Psoas muscle (tissue), 8 donors: Measurements from ENCODE around the gene RABL6. TPM values are rescaled to one million over a fixed set of nuclear protein-coding genes. Genes with fewer than 3 reads are reported as not detected.

Experiments used
- ATAC-seq, 4 donors: fragments of 200-7000 bp; cut with Tn5 transposase; one replicate each; pipeline ENCODE4 v1.9.1; 2020; ENCODE audit warnings: moderate library complexity in 3 of 4, mild to moderate bottlenecking in 2 of 4
- DNase-seq, 2 donors: peaks; one replicate each; pipeline ENCODE4 v3.0.0-alpha.2; 2020
- H3K27ac ChIP-seq: fragments of 200-600 bp; one replicate; pipeline ENCODE4 v1.8.0; 2022
- H3K27me3 ChIP-seq, 3 donors: fragments of 200-600 bp in 1 of 3; one replicate each; pipeline versions ENCODE4 v1.6.1 to v1.8.0; 2013 to 2022; ENCODE audit warnings: low read length in 2 of 3, mild to moderate bottlenecking in 2 of 3, moderate library complexity in 1 of 3; ENCODE audit not compliant: insufficient read depth in 3 of 3
- H3K36me3 ChIP-seq, 2 donors: fragments of 200-600 bp in 1 of 2; one replicate each; pipeline versions ENCODE4 v1.6.1 to v1.8.0; 2013 to 2022; ENCODE audit warnings: low read depth in 1 of 2, mild to moderate bottlenecking in 1 of 2, moderate library complexity in 1 of 2; ENCODE audit not compliant: insufficient read depth in 1 of 2
- H3K4me1 ChIP-seq: fragments of 200-600 bp; one replicate; pipeline ENCODE4 v1.8.0; 2022
- H3K4me3 ChIP-seq: fragments of 200-600 bp; one replicate; pipeline ENCODE4 v1.8.0; 2022; ENCODE audit warnings: mild to moderate bottlenecking
- H3K9me3 ChIP-seq: fragments of 200-600 bp; one replicate; pipeline ENCODE4 v1.8.0; 2022
- WGBS, 3 donors: extraction: QIAGEN DNeasy Blood & Tissue Kit; methylation state at CpG; one replicate each; pipeline versions ENCODE4 v1.1.6 to v1.1.7; 2013; 5-methylcytosine and 5-hydroxymethylcytosine counted together
- intact Hi-C, 2 donors: fragments of 100-400 bp; cut with DNase I; formaldehyde crosslinking; loops; one replicate each; pipeline versions ENCODE4 v1.11.0 to v1.14.2; 2022
- polyA plus RNA-seq, 3 donors: library from polyadenylated mRNA; stranded (reverse); fragments of 200-250 nt; gene quantifications; one replicate each; pipeline ENCODE4 v1.2.3, GENCODE V29; 2013
- total RNA-seq, 4 donors: library from RNA; stranded (reverse); fragmentation: NEBNext Ultra II Directional in 2 of 4; extraction: Animal tissue kit (Norgen Biotek cat#: 25700) in 2 of 4; gene quantifications; one replicate each; pipeline versions ENCODE4 v1.2.1 to v1.2.4, GENCODE V29; 2021 to 2023
- TF ChIP-seq, protein P1 (sequence below): fragments of 200-600 bp; IDR thresholded peaks from one replicate; pipeline ENCODE4 v1.8.0; 2022; ENCODE audit warnings: antibody characterized with exemption
- donor health status: healthy with polysubstance abuse.
- donor health status: DM: no; HTN: no; CAD: no; lungs with moderate emphysema.
- donor health status: Bipolar disorder and iron deficiency.
- donor health status: healthy.
- donor health status: DM: yes; HTN: yes; CAD: no.
- donor health status: DM: no; HTN: no; CAD: no.
- donor health status: DM: no; HTN: no; CAD: no.
- donor health status: DM: yes; HTN: yes; CAD: no.

The RABL6 gene
- total and polyA plus RNA-seq, 7 donors: 73.0 to 90.5 (median 82.5) TPM

DNA sequence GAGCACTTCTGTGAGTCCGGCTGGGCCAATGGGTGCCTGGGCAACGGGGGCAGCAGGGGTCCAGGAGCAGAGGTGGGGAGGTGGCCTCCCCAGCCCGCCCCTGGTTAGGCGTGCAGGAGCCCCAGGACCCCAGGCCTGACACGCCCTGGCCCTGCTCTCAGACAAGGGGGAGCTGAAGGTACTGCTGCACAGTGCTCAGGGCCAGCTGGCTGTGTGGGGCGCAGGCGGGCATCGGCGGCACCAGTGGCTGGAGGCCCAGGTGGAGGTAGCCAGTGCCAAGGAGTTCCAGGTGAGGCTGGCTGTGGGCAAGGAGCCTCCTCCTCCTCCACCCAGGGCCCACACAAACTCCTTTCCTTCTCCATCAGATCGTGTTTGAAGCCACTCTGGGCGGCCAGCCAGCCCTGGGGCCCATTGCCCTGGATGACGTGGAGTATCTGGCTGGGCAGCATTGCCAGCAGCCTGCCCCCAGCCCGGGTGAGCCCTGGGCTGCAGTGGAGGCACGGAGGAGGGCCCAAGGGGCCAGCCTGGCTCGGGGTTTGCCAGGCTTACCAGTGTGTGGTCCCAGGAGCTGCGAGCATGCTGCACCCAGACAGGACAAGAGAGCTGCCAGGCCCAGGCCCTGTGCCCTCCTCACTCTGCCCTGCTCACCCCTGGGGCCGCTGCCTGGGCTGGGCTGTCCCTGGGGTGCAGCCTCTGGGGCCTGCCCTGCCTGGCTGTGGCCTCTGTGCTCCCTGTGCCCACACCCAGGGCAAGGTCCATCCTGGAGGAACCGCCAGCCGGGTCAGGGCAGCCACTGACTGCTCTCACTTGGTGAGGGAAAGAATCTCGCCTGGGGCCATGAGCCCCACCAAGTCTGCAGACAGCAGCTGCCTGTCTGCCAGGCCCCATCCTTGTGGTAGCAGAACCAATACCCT lies 51.4 kb downstream of the RABL6 start:
- TF ChIP-seq, protein P1, sequence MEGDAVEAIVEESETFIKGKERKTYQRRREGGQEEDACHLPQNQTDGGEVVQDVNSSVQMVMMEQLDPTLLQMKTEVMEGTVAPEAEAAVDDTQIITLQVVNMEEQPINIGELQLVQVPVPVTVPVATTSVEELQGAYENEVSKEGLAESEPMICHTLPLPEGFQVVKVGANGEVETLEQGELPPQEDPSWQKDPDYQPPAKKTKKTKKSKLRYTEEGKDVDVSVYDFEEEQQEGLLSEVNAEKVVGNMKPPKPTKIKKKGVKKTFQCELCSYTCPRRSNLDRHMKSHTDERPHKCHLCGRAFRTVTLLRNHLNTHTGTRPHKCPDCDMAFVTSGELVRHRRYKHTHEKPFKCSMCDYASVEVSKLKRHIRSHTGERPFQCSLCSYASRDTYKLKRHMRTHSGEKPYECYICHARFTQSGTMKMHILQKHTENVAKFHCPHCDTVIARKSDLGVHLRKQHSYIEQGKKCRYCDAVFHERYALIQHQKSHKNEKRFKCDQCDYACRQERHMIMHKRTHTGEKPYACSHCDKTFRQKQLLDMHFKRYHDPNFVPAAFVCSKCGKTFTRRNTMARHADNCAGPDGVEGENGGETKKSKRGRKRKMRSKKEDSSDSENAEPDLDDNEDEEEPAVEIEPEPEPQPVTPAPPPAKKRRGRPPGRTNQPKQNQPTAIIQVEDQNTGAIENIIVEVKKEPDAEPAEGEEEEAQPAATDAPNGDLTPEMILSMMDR: no peak
- Histone ChIP-seq H3K36me3 (peaks cover 5 to 39% of the 10 kb centered on the region in 2 donors), H3K4me1 (peaks cover 23% of the 10 kb centered on the region), H3K27ac (peak overlapping the region; percentile 30), H3K27me3 (no peaks in the 10 kb centered on the region), H3K4me3 (no peak overlapping the region), H3K9me3 (no peaks in the 10 kb centered on the region)
- intact Hi-C loops: no loop called here
- WGBS, 3 donors: 43 to 56% (median 45%) methylated on average over 16 to 20 of the region's 20 CpGs
- peak; percentile 52 to 74 for DNase-seq
- peak; percentile 31 to 64 (median 54) for ATAC-seq

DNA sequence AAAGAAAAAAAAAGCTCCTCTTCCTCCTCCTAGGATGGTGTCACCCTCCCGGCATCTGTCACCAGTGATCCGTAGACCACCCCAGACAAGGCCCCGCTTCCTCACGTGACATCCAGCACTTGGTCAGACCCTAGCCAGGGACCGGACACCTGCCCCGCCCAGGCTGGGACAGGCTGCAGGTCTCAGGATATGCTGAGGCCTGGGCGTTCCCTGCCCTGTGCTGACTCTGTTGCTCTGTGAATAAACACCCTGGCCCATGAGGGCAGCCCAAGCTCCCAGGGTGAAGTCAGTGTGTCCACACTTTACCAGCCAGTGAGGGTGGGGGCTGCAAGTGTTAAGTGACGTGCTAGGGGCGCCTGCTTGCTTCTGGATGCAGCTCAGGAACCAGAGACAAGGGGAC lies 52.8 kb downstream of the RABL6 start:
- no peak for ATAC-seq
- peaks cover 36% of the 10 kb centered on the region for H3K4me1 ChIP-seq
- 83 to 87% (median 84%) methylated on average over 9 of the region's 9 CpGs for WGBS, 3 donors
- DNase-seq: no peak
- no peak overlapping the region for H3K4me3 ChIP-seq
- H3K27me3 ChIP-seq: no peaks in the 10 kb centered on the region
- TF ChIP-seq, protein P1: no peak
- H3K9me3 ChIP-seq: no peaks in the 10 kb centered on the region
- peaks cover 5 to 47% of the 10 kb centered on the region in 2 donors for H3K36me3 ChIP-seq
- no peak overlapping the region for H3K27ac ChIP-seq
- intact Hi-C loops: no loop called here

DNA sequence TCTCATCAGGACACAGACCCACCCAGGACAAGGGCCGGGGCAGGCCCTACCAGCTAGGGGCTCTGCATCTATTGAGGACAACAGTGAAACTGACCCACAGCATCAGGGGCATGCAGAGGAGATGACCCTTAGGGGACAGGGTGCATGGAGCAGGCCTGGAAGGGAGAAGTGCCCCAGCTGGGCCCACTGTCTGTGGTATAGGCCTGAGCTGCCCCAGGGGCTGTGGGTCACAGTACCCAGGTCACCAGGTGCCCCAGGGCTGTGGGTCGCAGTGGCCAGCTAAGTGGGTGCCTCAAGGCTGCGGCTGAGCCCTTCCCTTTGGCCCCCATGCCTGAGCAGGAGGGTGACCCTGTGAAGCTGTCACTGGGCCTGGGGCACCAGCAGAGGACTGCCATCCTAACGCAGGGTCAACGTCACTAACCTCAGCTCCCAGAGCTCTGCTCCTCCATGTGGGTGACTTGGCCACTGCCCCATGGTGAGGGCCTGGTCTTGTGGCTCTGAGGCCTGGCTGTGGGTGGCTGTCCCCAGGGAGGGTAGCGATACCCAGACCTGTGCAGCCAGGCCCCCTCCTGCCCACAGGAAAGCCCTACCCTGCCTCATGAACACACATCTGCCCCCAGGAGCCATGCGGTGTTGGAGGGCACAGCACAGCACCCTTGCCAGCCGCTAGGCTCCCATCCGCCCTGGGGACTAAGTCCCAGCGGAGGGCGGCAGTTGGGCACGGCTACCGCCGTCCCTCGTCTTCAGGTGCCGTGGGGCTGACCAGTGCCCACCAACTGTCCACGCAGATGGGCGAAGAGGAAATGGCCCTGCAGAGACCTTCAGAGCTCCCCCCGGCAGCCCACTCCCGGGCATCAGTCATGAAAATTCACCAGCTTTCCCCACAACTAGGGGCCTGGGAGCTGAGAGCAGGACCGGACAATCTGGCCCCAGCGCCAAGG lies 53.5 kb downstream of the RABL6 start:
- Histone ChIP-seq H3K9me3 (no peaks in the 10 kb centered on the region), H3K4me3 (no peak overlapping the region), H3K4me1 (peaks cover 36% of the 10 kb centered on the region), H3K27me3 (no peaks in the 10 kb centered on the region), H3K36me3 (peaks cover 5 to 47% of the 10 kb centered on the region in 2 donors), H3K27ac (no peak overlapping the region)
- TF ChIP-seq, protein P1: no peak
- ATAC-seq (no peak), DNase-seq (no peak)
- intact Hi-C loops: no loop called here
- 91 to 92% (median 92%) methylated on average over 21 to 22 of the region's 22 CpGs for WGBS, 3 donors

DNA sequence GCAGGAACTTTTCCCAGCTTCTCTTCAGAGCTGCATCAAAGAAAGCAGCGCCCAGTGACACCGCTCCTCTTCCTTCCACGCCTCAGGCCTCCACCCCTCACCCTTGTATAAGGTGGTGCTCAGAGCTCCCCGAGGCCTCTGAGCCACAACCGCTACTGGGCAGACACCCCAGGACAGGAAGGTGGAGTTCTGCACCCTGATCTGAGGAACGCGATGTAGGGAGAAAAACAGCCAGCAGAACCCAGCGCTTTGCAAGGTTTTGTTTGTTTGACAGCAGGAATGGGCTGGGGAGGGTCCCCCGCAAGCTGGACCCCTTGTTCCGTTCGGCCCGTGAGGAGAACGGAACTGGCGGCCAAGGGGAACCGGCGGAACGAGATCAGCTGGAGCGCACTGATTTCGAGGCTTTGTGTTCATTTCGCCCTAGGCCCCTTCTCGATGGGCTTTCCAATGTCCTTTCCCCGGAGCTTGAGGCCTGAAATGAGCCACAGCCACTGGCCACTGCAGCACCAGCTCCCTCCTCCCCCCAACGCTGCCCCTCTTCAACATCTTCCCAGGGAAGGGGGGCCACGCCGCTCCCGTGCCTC lies 54.2 kb downstream of the RABL6 start:
- no peak for ATAC-seq

More for the DNA sequence above, 54.2 kb downstream of the RABL6 start:
- TF ChIP-seq, protein P1: no peak
- H3K36me3 ChIP-seq: peaks cover 5 to 47% of the 10 kb centered on the region in 2 donors
- H3K4me3 ChIP-seq: no peak overlapping the region
- intact Hi-C loops: no loop called here
- 86 to 87% (median 87%) methylated on average over 25 to 26 of the region's 26 CpGs for WGBS, 3 donors
- H3K27ac ChIP-seq: no peak overlapping the region
- H3K27me3 ChIP-seq: no peaks in the 10 kb centered on the region
- no peak for DNase-seq
- peaks cover 36% of the 10 kb centered on the region for H3K4me1 ChIP-seq
- no peaks in the 10 kb centered on the region for H3K9me3 ChIP-seq
